Stimulated activated CD4-positive, alpha-beta T cell treated with anti-CD3 and anti-CD28 coated beads, TNF-alpha, amount 100 ng/mL, for 4 hours (primary cell): ENCODE data around the gene MYOM1.

Source experiments
- DNase-seq, 3 experiments: peaks; one replicate each; pipeline ENCODE4 v3.0.0-alpha.2; 2020; ENCODE audit warnings: low read depth in 3 of 3

MYOM1 gene

DNA sequence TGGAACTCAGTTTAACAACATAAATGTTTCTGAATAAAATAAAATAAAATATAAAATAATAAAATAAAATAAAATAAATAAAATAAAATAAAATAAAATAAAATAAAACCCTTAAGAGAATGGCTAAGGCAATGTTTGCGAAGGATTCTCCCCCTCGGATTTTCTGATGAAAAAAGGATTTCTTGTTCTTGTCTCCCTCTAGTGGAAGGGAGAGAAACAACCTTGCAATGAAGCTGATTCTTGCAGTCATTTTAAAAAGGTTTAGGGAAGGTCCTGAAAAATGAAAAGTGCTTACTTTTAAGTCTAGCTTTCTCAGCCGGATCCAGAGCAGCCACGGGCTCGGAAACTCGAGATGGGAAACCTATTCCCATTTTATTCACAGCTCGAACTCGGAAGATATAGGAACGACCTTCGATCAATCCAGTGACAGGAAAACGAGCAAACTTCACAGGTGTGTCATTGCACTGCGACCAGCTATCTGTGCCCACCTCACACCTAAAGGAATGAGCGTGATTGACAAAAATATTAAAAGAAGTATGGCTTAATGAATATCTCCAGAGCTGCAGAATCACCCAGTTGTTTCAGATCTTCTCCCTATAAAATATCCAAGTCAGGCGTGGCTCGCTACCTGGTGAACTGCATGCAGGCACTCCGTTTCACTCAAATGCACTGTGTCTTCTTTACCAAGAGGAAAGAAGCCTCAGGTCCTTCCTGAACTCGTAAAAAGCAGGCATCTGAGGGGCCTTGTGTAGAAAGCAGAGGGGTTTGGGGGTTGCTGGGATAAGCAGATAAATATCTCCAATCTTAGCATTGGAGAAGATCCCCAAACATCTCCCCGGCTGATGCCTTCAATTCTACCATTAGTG, 68.1 kb downstream of the MYOM1 start:
- no peak for DNase-seq

DNA sequence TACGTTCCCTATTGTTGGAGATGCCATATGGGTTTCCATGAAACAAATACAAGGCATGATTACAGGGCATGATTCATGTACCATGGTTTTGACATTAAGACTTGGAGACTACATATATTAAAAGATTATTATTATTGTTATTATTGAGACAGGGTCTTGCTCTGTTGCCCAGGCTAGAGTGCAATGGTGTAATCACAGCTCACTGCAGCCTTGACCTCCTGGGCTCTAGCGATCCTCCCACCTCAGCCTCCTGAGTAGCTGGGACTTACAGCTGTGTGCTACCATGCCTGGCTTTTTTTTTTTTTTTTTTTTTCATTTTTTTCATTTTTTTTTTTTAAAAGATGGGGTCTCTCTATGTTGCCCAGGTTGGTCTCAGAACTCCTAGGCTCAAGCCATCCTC, 69.1 kb downstream of the MYOM1 start:
- DNase-seq, result no peak

DNA sequence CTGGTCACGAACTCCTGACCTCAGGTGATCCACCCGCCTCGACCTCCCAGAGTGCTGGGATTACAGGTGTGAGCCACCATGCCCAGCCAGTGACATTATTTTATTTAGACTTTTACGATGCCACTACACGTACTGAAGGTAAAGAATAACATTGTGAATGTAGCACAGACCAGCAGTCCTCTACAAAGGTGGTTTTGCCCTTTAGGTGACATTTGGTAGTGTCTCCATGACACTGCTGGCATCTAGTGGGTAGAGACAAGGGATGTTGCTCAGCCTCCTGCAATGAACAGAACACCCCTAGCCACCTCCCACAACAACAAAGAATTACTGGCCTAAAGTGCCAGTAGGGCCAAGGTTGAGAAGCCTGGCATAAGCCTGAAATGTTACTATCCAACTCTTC, 69.5 kb downstream of the MYOM1 start:
- DNase-seq, result no peak

DNA sequence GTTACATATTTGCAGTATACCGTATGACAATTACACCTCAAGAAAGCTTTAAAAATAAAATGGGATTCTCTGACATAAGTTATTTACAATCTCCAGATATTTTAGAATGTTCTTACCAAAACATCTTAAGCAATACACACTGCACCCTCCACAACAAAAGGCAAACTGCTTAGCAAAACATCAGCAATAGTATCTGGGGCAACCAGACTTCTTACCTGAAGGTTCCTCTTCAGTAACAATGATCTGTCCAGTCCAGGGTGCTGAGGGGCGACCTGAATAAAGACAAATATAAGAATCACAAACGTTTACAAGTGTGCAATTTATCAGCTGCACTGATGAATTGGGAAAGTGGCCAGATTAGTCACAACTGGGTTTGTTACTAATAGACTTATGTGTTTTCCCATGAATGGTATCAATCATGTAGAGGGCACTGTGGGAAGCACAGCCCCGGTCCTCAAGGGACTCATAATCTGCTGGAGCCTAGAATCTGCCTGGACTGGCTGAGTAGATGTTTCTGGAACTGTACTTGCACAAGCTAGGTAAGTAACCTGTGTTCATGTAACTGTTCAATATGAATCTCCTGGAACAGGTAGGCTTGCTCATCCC, 70.7 kb downstream of the MYOM1 start:
- no peak for DNase-seq

DNA sequence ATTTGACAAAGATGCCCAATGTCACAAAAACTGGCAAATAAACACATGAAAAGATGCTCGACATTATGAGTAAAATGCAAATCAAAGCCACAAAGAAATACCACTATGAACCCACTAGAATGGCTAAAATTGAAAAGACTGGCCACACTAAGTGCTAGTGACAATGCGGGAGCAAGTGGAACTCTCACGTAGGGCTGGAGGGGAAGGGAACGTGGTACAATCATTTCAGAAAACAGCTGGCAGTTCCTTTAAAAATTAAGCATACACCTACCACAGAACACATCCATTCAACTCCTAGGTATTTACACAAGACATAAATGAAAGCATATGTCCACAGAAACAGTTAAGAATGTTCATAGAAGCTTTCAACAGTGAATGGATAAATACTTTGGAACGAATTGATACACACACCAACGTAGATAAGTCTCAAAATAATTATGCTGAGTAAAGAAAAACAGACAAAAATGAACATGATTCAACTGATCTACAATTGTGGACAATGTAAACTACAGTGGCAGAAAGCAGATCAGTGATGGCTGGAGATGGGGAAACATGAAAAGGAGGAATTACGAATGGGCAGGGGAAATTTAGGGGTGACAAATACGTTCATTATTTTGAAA, 71.7 kb downstream of the MYOM1 start:
- no peak for DNase-seq

DNA sequence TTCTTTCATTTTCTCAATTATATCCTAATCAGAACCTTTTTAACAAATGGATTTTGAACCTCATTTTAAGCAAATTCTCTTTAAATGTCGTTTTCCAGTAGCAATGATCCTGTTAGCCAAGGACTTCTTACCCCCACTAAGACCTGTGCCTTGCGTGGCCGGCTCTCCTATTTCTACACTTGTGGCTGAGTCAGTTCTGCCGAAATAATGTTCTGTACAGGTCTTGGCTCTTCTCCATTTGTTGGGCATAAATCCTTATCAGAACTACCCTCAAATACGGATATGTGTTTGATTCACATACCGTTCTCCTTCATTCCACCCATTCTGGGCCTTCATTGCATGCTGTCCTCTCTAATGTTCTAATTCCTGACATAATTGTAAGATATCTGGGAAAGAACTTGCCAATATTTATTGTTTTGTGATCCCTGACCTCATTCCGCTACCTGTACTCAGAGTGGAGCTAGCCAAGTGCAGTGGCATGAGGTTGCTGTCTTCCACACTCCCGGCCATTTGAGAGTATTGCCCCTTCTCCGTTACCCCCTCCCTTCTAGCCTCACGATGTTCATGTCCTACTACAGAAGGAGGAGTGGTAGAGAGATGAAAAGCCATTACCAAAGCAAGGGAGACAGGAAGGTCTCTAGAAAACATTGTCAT, 78.7 kb downstream of the MYOM1 start:
- DNase-seq, result no peak

DNA sequence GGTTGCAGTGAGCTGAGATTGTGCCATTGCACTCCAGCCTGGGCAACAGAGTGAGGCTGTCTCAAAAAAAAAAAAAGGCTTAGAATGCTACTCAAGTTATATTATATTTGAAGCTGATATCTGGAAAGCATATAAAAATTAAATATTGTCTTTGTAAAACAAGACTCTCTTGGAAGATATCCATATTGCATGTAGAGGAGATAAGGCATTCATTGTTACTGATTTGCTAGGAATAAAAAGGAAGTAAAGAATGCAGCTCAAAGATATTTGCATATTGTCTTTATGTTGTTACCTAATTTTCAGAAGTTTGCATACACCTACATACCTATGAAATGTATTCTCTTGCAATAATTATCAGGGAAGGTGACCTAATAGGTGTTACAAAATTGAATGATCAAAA, 79.4 kb downstream of the MYOM1 start:
- no peak for DNase-seq

DNA sequence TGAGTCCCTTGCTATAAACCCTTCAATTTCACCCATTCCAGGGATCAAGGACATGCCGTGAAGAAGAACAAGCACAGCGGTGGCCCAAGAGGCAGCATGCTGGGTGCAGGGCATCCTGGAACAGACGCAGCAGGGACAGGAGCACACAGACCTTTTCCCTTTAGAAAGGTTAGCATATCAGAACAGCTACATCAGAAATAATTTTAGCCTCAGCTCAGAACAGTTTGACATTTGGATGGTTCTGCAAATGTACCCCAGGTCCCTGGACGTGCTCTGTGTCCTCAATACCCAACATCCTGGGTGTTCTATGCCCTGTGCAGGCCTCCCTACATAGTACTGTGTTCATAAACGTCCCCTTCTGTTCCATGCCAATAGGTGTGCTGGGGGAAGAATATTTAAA, 80.4 kb downstream of the MYOM1 start:
- DNase-seq, result no peak

DNA sequence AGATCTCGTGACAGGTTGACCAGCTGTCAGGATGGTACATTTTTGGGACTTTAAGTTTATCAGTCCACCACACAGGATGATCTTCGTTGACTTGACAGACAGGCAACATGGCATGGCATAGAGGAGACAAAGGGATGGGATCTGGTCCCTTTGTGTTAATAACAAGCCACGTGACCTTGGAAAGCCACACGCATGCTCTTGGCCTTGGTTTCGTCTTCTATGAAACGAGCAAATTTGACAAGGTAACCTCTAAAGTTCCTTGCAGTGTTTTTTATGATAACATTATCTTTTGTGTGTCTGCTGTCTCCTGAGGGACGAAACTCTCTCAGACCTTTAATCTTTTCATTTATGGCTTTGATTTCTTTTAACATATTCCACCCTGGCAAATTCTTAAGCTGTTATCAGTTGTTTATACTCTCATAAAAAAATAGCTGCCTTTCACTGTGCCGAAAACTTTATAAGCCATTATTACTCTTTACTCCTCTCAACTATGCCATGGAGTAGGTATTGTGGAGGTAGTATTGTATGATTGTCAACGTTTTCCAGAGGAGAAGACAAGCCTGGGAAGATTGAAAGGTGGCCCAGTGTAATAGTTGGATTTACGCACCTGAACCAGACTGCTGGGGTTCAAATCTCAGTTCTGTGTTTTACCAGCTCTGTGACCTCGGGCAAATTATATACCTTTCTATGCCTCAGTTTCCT, 81.3 kb downstream of the MYOM1 start:
- DNase-seq, result no peak

DNA sequence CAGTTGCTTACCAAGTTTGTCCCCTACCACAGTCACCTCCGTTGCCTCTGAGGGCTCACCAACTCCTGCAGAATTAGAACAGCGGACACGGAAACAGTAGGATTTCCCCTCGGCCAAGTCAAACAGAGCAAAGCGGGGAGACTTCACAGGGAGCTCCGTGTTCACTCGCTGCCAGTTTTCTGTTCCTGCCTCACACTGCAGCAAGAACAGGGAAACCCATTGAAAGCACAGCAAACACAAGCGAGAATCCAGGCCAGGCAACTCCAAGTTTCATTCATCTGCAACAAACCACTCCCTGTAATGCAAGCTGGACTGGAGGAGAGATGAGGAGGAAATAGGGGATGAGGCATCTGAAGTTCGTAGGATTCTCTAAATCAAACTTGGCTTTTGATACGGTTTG, 84.2 kb downstream of the MYOM1 start:
- no peak for DNase-seq

DNA sequence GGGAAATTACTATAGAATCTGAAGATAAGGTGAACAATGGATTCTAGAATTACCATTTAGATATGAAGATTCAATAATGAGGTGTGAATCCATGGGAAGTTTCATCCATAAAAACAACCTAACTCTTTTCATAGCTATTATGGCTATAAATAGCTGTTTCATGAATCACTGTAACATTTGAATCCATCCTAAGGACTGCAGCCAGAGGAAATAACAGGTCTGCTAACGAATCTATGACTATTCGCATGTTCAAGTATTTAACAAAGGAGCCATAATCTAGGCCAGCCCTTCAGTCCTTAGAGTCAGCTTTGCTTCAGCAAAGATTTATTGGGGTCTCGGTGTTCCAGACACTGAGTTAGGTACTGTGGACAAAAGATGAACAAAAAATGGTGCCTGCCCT, 87.1 kb downstream of the MYOM1 start:
- DNase-seq, result no peak

DNA sequence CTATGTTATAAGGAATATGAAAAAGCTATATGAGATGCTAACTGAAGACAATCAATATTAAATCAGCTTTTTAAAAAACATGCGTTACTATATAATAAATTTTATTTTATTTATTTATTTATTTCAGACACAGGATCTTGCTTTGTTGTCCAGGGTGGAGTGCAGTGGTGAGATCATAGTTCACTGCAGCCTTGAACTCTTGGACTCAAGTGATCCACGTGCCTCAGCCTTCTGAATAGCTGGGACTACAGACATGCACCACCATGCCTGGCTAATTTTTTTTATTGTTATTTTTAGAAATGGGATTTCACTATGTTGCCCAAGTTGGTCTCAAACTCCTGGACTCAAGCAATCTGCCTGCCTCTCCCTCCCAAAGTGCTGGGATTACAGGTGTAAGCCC, 89.4 kb downstream of the MYOM1 start:
- DNase-seq, result no peak

DNA sequence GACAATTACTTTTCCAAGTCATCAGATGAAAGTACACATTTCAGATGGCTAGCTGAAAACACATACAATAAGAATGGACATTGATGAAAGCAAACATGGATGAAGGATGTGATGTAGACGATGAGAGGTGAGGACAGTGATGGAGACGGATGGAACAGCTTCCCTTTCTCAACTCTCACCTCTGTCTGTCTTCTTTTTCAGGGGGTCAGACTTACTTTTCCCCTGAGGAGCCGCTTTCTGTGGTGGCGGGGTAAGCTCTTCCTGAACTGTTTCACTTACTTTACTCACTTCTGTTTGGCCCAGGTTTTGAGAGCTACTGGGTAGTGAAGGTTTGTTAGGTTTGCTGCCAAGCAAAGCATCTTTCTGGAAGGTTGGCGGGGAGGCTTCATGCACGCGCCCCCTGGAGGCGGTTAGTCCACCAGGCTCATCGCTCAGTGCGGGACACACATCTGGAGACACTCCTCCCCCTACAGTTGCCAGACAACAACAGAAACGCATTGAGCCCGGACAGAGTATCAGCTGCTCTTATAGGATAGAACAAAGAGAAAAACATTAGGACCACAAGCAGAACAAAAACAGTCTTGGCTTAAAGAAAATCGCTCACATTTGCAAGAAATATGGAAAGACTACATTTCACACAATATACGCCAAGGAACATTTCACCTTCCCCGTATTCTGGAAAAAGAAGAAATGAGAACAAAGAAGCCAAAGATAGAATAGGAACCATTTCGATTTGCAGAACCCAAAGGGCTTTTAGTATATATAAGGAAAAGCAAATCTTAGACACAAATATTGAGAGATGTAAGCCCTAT, 90.5 kb downstream of the MYOM1 start:
- DNase-seq, result peak; percentile 59 to 68 (median 64)

DNA sequence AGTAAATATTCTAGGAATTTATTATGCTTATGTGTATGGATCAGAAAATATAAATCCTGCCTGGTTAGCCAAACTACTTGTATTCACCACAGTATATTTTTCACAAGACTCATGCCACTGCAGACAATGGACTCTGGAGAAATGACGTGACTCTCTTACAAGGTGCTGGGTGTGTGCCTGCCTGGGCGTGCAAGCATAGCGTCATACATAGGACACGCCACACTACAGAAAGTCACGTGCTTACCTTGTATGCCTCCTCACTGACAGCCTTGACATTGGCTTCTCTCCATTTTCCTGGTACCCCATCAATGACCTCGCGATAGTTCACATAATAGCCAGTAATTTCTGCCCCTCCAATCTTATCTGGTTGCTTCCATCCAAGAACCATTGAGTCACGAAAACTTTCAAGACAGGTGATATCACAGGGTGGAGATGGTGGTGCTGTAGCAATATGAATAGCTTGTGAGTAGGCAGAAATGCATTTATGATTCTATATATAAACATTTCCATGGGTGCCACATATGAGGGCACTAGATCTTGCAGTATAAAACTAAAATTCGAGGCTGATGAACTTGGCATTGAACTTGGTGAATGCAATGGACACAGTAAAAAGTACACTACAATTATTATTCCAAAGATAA, 93.2 kb downstream of the MYOM1 start:
- DNase-seq, result no peak

DNA sequence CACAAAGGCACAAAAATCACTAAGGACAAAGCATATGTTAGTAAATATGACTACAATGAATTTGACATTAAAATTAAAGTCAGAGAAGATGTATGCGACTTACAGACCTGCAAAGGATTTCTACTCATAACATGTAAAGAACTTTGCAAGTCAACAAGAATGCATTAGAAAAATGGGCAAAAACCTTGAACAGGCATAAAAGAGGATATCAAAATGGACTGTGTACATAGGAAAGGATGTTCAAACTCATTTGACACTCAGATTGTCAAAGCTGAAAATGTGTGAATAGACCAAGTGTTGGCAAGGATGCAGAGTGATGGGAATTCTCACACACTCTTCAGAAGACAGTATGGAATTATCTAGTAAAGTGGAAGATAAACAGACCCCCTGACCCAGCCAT, 94.9 kb downstream of the MYOM1 start:
- no peak for DNase-seq

DNA sequence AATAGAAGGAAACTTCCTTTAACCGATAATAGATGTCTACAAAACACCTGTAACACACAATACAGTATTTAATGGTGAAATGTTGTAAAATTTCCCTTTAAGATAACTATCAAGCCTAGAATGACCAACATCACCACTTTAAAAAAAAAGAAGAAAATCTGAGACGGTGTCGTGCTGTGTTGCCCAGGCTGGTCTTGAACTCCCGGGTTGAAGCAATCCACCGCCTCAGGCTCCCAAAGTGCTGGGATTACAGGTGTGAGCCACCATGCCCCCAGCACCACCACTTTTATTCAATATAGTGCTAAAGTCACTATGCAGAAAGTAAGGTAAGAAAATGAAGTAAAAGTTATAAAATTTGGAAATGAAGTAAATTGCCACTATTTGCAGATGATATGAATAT, 96.9 kb downstream of the MYOM1 start:
- DNase-seq, result no peak

DNA sequence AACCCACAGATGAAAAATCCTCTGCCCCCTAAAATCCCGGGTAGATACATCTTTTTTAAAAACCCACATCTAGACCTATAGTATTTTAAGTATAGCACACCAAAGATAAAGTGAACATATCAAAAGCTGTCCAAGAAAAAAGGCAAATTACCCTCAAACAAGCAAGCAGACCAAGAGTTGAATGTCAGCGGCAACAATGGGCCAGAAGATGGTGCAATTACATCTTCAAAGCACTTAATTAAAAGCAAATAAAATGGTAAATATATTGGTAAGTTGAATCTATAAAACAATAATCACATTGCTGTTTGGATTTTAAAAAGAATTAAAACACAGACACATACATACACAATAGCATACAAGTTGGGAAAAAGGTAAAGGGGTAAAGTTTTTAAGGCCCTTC, 98.5 kb downstream of the MYOM1 start:
- no peak for DNase-seq

DNA sequence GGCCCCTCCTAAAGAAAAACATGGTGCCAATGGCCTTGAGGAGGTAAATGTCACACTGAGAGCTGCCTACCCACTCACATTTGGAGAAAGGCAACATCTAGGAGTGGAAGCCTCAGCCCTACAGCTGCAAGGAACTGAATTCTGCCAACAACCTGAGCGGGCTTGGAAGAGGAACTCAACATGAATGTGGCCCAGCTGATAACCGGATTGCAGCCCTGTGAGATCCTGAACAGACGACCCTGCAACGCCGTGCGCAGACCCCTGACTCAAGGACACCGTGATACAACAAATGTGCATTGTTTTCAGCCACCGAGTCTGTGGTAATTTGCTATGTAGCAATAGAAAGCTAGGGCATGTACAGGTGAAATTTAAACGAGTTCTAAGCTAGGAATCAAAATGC, 99.4 kb downstream of the MYOM1 start:
- DNase-seq, result no peak

DNA sequence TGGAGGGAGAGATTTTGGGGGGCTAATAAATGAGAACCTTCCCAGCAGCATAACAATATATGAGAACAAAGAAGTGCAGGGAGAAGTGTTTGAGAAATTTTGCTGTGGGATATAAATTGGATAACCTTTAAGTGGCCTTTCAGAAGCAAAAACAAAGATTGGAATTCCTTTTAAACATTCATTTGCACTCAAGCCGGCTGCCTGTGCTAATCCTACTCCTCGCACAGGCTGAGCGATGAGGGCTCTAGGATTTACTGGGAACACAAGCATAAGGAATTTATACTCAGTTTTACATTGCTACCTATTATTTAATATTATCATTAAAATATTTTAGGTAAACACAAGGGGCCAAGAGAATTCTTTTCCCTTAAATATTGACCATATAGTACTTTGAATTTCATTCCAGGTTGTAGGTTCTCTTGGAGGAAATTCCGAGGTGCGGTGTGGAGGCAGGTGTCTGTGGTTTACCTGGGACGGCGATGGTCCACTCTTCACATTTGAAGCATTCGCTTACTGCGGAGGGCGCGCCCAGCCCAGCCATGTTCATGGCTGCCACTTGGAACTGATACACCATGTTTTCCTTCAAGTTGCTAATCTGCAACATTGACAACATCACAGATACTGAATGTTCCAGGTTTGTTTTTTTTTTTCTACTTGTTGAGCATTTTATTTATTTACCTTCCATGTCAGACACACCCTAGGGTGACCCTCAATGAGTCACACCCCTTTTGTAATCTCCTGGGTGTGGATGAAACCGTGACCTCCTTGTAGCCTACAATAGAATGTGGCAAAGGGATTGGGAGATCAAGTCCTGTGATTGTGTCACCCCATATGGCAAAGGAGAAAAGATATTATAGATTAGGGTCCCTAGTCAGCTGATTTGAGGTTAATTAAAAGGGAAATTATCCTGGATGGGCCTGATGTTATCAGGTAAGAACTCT, 100.1 kb downstream of the MYOM1 start:
- no peak for DNase-seq
